Epithelial cell of proximal tubule (primary cell): Measurements from ENCODE around the gene ADGRG3. TPM values are rescaled to one million over a fixed set of nuclear protein-coding genes. Genes with fewer than 3 reads are reported as not detected.
"Not testable (repeated sequence)": the region's sequence is repeated elsewhere in the genome, so short reads cannot be mapped to it uniquely, and the experiment has no call there.

Experiments used
- DNase-seq: peaks from one replicate; pipeline ENCODE4 v3.0.0-alpha.2; 2011; ENCODE audit warnings: low read depth
- H3K4me3 ChIP-seq: 2 replicates; pipeline ENCODE4 v1.5.1; 2011; ENCODE audit warnings: low read depth, mild to moderate bottlenecking, low read length
- CTCF ChIP-seq: conservative IDR thresholded peaks from 2 replicates; pipeline ENCODE4 v1.5.1; 2012; ENCODE audit warnings: low read depth, mild to moderate bottlenecking, low read length
- total RNA-seq: library from RNA; depleted of rRNA; stranded (reverse); fragments of >200 nt; gene quantifications from 2 replicates; pipeline ENCODE4 v1.2.3, GENCODE V29; 2015

The ADGRG3 gene
- total RNA-seq, 1 donor from 2014 or later, result 0.06 TPM

- H3K4me3 ChIP-seq, result no peak overlapping the region
- DNase-seq, result no peak
- TF ChIP-seq CTCF, result no peak
Measured at GRCh38 chr16:57709663-57710062, 41.6 kb downstream of the ADGRG3 start.

GRCh38 chr16:57711346-57711745 lies 43.2 kb downstream of the ADGRG3 start:
- no peak for TF ChIP-seq CTCF
- no peak for DNase-seq
- no peak overlapping the region for H3K4me3 ChIP-seq

GRCh38 chr16:57711993-57712392 lies 43.9 kb downstream of the ADGRG3 start:
- TF ChIP-seq CTCF, result no peak
- no peak for DNase-seq
- no peak overlapping the region for H3K4me3 ChIP-seq

- not testable (repeated sequence) for H3K4me3 ChIP-seq, DNase-seq
Measured at GRCh38 chr16:57712569-57712968, 44.5 kb downstream of the ADGRG3 start.

GRCh38 chr16:57713596-57713995 lies 45.5 kb downstream of the ADGRG3 start:
- no peak overlapping the region for H3K4me3 ChIP-seq
- no peak for DNase-seq
- no peak for TF ChIP-seq CTCF

GRCh38 chr16:57714047-57714446 lies 45.9 kb downstream of the ADGRG3 start:
- no peak overlapping the region for H3K4me3 ChIP-seq
- no peak for DNase-seq
- TF ChIP-seq CTCF, result no peak

GRCh38 chr16:57720142-57720575 lies 52.1 kb downstream of the ADGRG3 start:
- DNase-seq, result no peak
- TF ChIP-seq CTCF, result peak; percentile 93

More at GRCh38 chr16:57720142-57720575, 52.1 kb downstream of the ADGRG3 start:
- H3K4me3 ChIP-seq, result no peak overlapping the region
